DOHH2 (cell line): ENCODE results near the gene SLC16A8.
"Not testable (repeated sequence)": the region's sequence is repeated elsewhere in the genome, so short reads cannot be mapped to it uniquely, and the experiment has no call there.

Experiments
- H3F3A ChIP-seq: fragments of 200-600 bp; sonication (generic), shearing (Covaris generic); 2 replicates; pipeline ENCODE4 v1.6.0; 2016; ENCODE audit warnings: antibody characterized with exemption, mild to moderate bottlenecking; ENCODE audit not compliant: control insufficient read depth, insufficient read depth
- H3K27ac ChIP-seq: fragments of 200-600 bp; sonication (generic); 2 replicates; pipeline ENCODE4 v1.5.1; 2014; ENCODE audit warnings: low read depth, mild to moderate bottlenecking, low read length, moderate library complexity
- H3K27me3 ChIP-seq: fragments of 200-600 bp; sonication (generic); 2 replicates; pipeline ENCODE4 v1.6.1; 2014; ENCODE audit warnings: mild to moderate bottlenecking, low read length, mixed read lengths; ENCODE audit not compliant: control insufficient read depth
- H3K36me3 ChIP-seq: fragments of 200-600 bp; sonication (generic); 2 replicates; pipeline ENCODE4 v1.6.1; 2014; ENCODE audit warnings: mild to moderate bottlenecking, low read length, moderate library complexity, mixed read lengths; ENCODE audit not compliant: control insufficient read depth
- H3K4me1 ChIP-seq: fragments of 200-600 bp; sonication (generic); 2 replicates; pipeline ENCODE4 v1.6.1; 2014; ENCODE audit warnings: mild to moderate bottlenecking, low read length, mixed read lengths; ENCODE audit not compliant: control insufficient read depth
- H3K4me2 ChIP-seq: fragments of 200-600 bp; sonication (generic); 2 replicates; pipeline ENCODE4 v1.6.0; 2014; ENCODE audit warnings: mild to moderate bottlenecking, low read length, moderate library complexity
- H3K4me3 ChIP-seq: fragments of 200-600 bp; sonication (generic); 2 replicates; pipeline ENCODE4 v1.5.1; 2014; ENCODE audit warnings: mild to moderate bottlenecking, low read length, mixed read lengths
- H3K79me2 ChIP-seq: fragments of 200-600 bp; sonication (generic); 2 replicates; pipeline ENCODE4 v1.6.1; 2014; ENCODE audit warnings: mild to moderate bottlenecking, low read length, mixed read lengths; ENCODE audit not compliant: control insufficient read depth
- H3K9me2 ChIP-seq: fragments of 200-600 bp; sonication (generic); replicated peaks from 2 replicates; pipeline ENCODE4 v1.6.1; 2014; ENCODE audit warnings: mild to moderate bottlenecking, low read length, mixed read lengths; ENCODE audit not compliant: control insufficient read depth
- H3K9me3 ChIP-seq: fragments of 200-600 bp; sonication (generic); 2 replicates; pipeline ENCODE4 v1.6.1; 2014; ENCODE audit warnings: antibody characterized with exemption, low read length, mixed read lengths; ENCODE audit not compliant: control insufficient read depth, insufficient read depth
- H4K20me1 ChIP-seq: fragments of 200-600 bp; sonication (generic); 2 replicates; pipeline ENCODE4 v1.6.0; 2014; ENCODE audit warnings: low read depth, mild to moderate bottlenecking, antibody characterized with exemption, low read length, moderate library complexity; ENCODE audit not compliant: control insufficient read depth, insufficient read depth
- CTCF ChIP-seq: fragments of 200-600 bp; sonication (generic); IDR thresholded peaks from one replicate; pipeline ENCODE4 v1.5.1; 2014; ENCODE audit warnings: antibody characterized with exemption, mild to moderate bottlenecking, low read depth, low read length; ENCODE audit not compliant: poor library complexity, severe bottlenecking
- EZH2phosphoT487 ChIP-seq: fragments of 200-600 bp; sonication (generic); IDR thresholded peaks from 2 replicates; pipeline ENCODE4 v1.6.1; 2017; ENCODE audit warnings: borderline replicate concordance, mild to moderate bottlenecking, antibody characterized with exemption, low read length, moderate library complexity, mixed read lengths

The SLC16A8 gene

GRCh38 chr22:38038890-38039812, 44.8 kb downstream of the SLC16A8 start:
- Histone ChIP-seq H3K27ac (no peak overlapping the region), H3F3A (no peaks in the 10 kb centered on the region), H3K79me2 (no peaks in the 10 kb centered on the region), H3K4me1 (peaks cover 15% of the 10 kb centered on the region), H3K4me2 (no peak overlapping the region), H3K9me2 (no peaks in the 10 kb centered on the region), H3K27me3 (no peaks in the 10 kb centered on the region; the same call in 1 of the 2 replicates), H4K20me1 (no peaks in the 10 kb centered on the region), H3K4me3 (no peak overlapping the region), H3K36me3 (no peaks in the 10 kb centered on the region), H3K9me3 (no peaks in the 10 kb centered on the region)
- TF ChIP-seq EZH2phosphoT487 (no peak), CTCF (no peak)

DNA sequence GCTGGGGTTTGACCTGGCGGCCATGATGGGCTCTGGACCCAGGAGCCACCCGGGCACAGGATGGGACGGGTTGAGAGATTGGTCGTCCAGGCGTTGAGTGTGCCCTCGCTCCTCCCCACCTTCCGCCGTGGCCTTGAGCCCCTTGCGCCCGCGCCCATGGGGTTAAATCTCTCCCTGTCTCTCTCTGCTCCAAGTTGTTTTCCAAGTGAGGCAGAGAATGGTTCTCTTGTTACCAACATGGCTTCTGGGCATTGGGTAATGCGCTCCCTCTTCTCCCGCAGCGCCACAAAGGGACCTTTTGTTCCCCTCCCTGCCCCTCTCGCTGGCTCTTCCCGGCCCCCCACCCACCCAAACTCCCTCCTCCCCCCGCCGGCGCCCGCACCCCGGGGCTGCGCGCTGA, 45.6 kb downstream of the SLC16A8 start:
- H3K36me3 ChIP-seq, result no peaks in the 10 kb centered on the region
- H3K79me2 ChIP-seq, result no peaks in the 10 kb centered on the region
- H3K27me3 ChIP-seq, result no peaks in the 10 kb centered on the region; the same call in 1 of the 2 replicates
- H3K4me3 ChIP-seq, result no peak overlapping the region
- H3K9me2 ChIP-seq, result no peaks in the 10 kb centered on the region
- H3K4me1 ChIP-seq, result peaks cover 20% of the 10 kb centered on the region
- no peak overlapping the region for H3K27ac ChIP-seq
- H3F3A ChIP-seq, result no peaks in the 10 kb centered on the region
- H3K4me2 ChIP-seq, result no peak overlapping the region
- no peaks in the 10 kb centered on the region for H4K20me1 ChIP-seq
- H3K9me3 ChIP-seq, result no peaks in the 10 kb centered on the region
- TF ChIP-seq CTCF (no peak), EZH2phosphoT487 (no peak)

GRCh38 chr22:38037367-38038150, 46.4 kb downstream of the SLC16A8 start:
- H3K9me3 ChIP-seq, H3K9me2 ChIP-seq, H3K79me2 ChIP-seq, H4K20me1 ChIP-seq, H3K4me3 ChIP-seq, H3K36me3 ChIP-seq, H3K27ac ChIP-seq, H3K4me2 ChIP-seq, H3F3A ChIP-seq, H3K27me3 ChIP-seq: not testable (repeated sequence)
- peaks cover 22% of the 10 kb centered on the region for H3K4me1 ChIP-seq
